Fibroblast of the aortic adventitia (primary cell): ENCODE measurements around the gene RGP1. TPM values are rescaled to one million over a fixed set of nuclear protein-coding genes. Genes with fewer than 3 reads are reported as not detected.

Experiments
- DNase-seq: peaks from one replicate; pipeline ENCODE4 v3.0.0-alpha.2; 2010; ENCODE audit warnings: low read depth
- H3K4me3 ChIP-seq: 2 replicates; pipeline ENCODE4 v1.5.1; 2011; ENCODE audit warnings: low read depth, mild to moderate bottlenecking, control low read depth, low read length, moderate library complexity
- total RNA-seq: library from RNA; depleted of rRNA; stranded (reverse); fragments of >200 nt; gene quantifications from 2 replicates; pipeline ENCODE4 v1.2.3, GENCODE V29; 2012; ENCODE audit warnings: low replicate concordance
- TF ChIP-seq, protein P1 (sequence below): IDR thresholded peaks from 2 replicates; pipeline ENCODE4 v1.5.1; 2011; ENCODE audit warnings: mild to moderate bottlenecking, low read length, control low read depth, inconsistent platforms; ENCODE audit not compliant: insufficient read depth

Gene RGP1
- total RNA-seq, 1 donor, result 16.0 TPM

DNA sequence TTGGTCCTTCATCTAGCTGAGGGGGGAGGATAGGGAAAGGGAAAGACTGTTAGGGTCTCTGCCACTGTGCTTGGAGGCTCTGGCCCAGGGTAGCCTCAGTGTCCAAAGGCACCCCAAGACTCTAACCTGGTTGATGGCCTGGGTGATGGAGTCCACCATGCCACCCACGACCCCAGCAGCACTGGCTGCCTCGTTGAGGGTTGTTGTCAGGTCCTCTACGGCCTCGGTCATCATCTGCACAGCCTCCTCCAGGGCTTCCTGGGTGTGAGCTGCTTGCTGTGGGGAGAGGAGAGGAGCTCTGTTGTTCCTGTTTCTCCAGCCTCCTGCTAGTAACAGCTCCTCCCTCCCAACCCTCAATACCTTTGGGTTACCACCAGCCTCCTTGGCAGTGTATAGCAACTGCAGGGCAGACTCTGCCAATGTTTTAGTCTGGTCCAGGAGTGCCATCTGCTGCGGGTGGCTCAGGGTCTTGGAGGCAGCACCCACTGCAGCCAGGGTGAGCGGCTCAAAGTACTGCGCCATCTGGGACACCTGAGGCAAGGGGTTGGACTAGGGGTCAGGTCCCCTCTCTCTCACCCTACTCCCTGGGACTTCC is 43.2 kb upstream of the RGP1 start:
- no peak overlapping the region for H3K4me3 ChIP-seq
- DNase-seq, result no peak
- TF ChIP-seq, protein P1, sequence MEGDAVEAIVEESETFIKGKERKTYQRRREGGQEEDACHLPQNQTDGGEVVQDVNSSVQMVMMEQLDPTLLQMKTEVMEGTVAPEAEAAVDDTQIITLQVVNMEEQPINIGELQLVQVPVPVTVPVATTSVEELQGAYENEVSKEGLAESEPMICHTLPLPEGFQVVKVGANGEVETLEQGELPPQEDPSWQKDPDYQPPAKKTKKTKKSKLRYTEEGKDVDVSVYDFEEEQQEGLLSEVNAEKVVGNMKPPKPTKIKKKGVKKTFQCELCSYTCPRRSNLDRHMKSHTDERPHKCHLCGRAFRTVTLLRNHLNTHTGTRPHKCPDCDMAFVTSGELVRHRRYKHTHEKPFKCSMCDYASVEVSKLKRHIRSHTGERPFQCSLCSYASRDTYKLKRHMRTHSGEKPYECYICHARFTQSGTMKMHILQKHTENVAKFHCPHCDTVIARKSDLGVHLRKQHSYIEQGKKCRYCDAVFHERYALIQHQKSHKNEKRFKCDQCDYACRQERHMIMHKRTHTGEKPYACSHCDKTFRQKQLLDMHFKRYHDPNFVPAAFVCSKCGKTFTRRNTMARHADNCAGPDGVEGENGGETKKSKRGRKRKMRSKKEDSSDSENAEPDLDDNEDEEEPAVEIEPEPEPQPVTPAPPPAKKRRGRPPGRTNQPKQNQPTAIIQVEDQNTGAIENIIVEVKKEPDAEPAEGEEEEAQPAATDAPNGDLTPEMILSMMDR, result no peak

DNA sequence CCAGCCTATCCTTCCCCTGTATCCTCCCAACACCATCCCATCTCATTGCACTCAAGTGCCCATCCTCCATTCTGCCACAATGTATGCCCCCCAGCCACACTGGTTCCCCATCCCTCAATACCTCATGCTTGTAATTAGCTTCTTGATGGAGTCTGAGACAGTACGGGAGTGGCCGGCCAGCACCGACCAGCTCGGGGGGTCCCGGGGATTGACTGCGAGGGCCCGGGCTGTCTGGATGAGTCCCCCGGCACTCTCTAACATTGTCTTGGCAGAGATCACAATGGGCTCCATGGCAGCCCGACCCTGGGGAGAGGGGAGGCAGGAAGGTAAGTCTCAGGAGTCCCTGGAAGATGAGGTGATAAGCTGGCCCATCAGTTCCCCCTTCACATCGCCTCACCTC is 42.1 kb upstream of the RGP1 start:
- DNase-seq, result no peak
- no peak overlapping the region for H3K4me3 ChIP-seq
- TF ChIP-seq, protein P1, result no peak

DNA sequence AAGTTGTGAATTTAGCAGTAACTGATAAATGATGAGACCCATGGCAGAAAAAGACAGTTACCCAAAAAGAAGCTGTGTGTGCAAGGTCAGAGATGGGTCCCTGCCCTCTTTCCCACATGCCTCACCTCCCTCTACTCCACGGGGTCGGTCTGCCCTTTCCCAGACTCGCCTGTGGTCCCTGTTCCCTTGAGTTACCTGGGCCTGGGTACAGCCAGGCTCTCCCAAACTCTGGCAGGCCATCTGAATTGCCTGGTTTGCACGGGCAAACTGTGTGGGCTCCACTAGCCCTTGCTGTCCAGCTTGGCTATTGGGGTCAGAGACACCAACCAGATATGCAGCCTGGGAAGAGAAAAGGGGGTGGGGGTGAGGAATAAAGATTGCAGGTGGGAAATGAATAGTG is 40.9 kb upstream of the RGP1 start:
- TF ChIP-seq, protein P1, result no peak
- no peak for DNase-seq
- no peak overlapping the region for H3K4me3 ChIP-seq

DNA sequence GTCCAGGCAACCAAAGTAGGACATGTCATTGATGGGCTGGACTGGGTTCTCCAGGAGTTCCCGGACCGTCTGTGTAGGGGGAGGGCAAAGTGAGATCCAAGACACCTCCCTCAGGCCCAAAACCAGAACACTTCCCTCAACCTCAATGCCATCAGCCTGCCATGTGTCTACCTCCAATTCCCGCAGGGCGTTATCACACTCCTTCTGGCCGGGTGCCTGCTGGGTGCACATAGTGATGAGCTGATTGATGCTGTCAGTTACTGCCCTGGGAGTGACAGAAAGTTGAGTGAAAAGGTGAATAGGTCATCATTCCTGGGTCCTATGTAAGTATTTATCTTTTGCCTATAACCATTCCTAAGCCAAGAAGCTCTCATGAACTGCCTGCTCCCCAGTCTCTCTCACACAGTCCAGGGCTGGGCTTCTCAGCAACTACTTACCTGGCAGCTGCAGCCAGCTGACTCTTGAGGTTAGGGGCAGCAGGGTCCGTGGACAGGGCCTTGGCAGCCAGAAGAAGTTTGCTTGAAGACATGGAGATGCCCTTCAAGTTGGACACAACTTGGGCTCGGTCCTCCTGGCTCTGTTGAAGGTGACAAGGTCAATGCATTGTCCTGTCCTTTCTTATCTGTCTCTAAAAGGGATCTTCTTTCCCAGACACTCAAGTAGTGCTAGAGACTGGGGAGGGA is 38.1 kb upstream of the RGP1 start:
- no peak overlapping the region for H3K4me3 ChIP-seq
- DNase-seq, result no peak
- TF ChIP-seq, protein P1, result no peak

DNA sequence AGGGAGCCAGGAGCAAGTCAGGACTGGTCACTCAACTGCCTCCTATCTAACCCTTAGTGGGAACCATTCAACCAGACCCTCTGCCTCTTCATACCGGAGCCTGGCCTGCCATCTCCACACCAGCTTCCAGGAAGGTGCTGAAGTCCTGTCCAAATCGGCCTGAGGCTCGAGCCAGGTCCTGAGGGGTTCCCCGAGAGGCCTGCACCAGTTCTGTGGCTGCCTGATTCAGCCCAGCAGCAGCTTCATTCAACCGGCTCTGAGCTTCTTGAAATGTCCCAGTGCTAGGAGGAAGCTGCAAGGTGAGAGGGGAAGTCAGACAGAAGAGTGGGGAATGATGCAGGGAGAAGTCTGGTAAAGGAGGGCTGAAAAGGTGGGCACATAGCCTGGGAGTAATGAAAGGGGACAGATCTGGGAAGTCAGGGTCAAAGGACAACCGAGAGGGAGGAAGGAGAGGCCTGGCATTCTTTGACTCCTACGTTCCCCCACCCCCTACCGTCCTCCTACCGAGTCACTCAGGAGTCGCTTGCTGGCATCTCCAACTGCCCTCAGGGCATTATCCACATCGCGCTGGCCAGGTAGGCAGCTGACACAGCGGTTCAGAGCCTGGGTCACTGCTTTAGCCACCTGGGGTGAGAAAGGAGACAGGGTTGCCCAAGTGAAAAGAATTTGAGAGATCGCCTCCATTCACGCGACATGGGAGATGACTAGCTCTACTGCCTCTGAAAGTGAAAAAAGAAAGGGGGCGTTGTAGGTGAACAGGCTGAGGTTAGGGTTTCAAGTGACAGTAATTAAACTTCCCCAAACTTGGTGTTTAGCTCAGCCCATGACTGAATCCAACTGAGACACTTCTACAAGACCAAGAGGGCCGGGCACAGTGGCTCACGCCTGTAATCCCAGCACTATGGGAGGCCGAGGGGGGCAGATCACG is 37.3 kb upstream of the RGP1 start:
- H3K4me3 ChIP-seq, result no peak overlapping the region
- no peak for DNase-seq
- TF ChIP-seq, protein P1, result no peak

DNA sequence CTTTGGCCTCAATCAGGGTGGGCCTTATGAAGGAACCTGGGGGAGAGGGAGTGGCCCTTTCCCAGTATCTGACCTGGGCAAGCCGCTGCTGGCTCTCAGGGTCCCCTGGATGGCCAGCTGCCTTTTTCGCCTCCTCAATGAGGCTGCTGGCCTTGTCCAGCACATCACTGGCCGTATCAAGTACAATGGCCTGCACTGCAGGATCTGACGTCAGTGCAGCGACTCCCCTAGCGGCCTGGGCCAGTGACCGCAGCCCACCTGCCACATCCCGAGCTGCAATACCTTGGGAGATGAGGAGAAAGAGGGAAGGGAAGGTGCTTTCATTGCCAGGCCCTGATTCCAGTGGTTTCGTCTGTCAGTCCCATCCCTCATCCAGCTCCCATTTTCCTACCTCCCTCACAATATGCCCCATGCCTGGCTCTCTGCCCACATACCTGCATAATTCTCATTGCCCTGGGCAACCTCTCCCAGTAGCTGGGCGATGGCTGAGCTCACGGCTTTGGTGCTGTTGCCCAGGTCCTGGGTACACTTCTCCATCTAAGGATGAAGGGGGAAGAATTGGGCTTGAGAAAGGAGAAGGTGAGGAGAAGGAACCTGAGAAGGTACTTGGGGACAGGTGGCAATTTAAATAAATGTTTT is 36.2 kb upstream of the RGP1 start:
- no peak overlapping the region for H3K4me3 ChIP-seq
- DNase-seq, result no peak
- TF ChIP-seq, protein P1, result no peak
